ENCODE measurements around the gene RBBP7. TPM values are rescaled to one million over a fixed set of nuclear protein-coding genes. Genes with fewer than 3 reads are reported as not detected.

The RBBP7 gene
- total RNA-seq = 113 and 121 TPM in 2 replicates

GRCh38 chrX:16870095-16870861, at the start of gene RBBP7:
Gene RBBP7, minus strand, starts transcription at chrX:16870362. Its CDS starts 309 bp downstream, at chrX:16870053.

Other genes with a start within 250 kb of the RBBP7 start
- not detected in 2 replicates for gene S100G, start 220.2 kb downstream of the RBBP7 start, total RNA-seq
- 13.9 and 18.3 TPM in 2 replicates for gene CTPS2, start 157.7 kb downstream of the RBBP7 start, total RNA-seq
- gene SYAP1, start 150.8 kb downstream of the RBBP7 start, total RNA-seq = 28.0 and 44.4 TPM in 2 replicates
- gene TXLNG, start 83.9 kb downstream of the RBBP7 start, total RNA-seq = 4.5 and 7.6 TPM in 2 replicates
- 1.7 and 1.8 TPM in 2 replicates for gene REPS2, start 76.3 kb upstream of the RBBP7 start, total RNA-seq

Measured in endothelial cell of coronary artery (primary cell).